Activated gamma-delta T cell treated with anti-CD3 and anti-CD28 coated beads, Interleukin-2, amount 50 U/mL, for 16 hours (primary cell): ENCODE data around the gene NRP1.

Experiments
- DNase-seq: peaks from one replicate; pipeline ENCODE4 v3.0.0-alpha.2; 2020; ENCODE audit warnings: low read depth

NRP1 gene

GRCh38 chr10:33290321-33291052 is 44.0 kb downstream of the NRP1 start:
- DNase-seq: no peak

GRCh38 chr10:33289776-33290175 is 44.7 kb downstream of the NRP1 start:
- DNase-seq: no peak

GRCh38 chr10:33288127-33288526 is 46.3 kb downstream of the NRP1 start:
- no peak for DNase-seq

GRCh38 chr10:33287112-33287511 is 47.4 kb downstream of the NRP1 start:
- DNase-seq: no peak

GRCh38 chr10:33286157-33286934 is 48.1 kb downstream of the NRP1 start:
- DNase-seq: no peak

- no peak for DNase-seq
Measured at GRCh38 chr10:33284945-33285344, 49.5 kb downstream of the NRP1 start.

GRCh38 chr10:33279811-33280602 is 54.5 kb downstream of the NRP1 start:
- DNase-seq: no peak

GRCh38 chr10:33279276-33279675 is 55.2 kb downstream of the NRP1 start:
- no peak for DNase-seq

- no peak for DNase-seq
Measured at GRCh38 chr10:33278198-33278597, 56.3 kb downstream of the NRP1 start.

- DNase-seq: no peak
Measured at GRCh38 chr10:33277135-33277536, 57.3 kb downstream of the NRP1 start.

GRCh38 chr10:33276282-33276923 is 58.1 kb downstream of the NRP1 start:
- DNase-seq: no peak

- no peak for DNase-seq
Measured at GRCh38 chr10:33274096-33274785, 60.2 kb downstream of the NRP1 start.

- DNase-seq: no peak
Measured at GRCh38 chr10:33273295-33274002, 61.0 kb downstream of the NRP1 start.

- DNase-seq: no peak
Measured at GRCh38 chr10:33272635-33273034, 61.8 kb downstream of the NRP1 start.

- no peak for DNase-seq
Measured at GRCh38 chr10:33271969-33272583, 62.4 kb downstream of the NRP1 start.

GRCh38 chr10:33270971-33271370 is 63.5 kb downstream of the NRP1 start:
- DNase-seq: no peak

- no peak for DNase-seq
Measured at GRCh38 chr10:33267708-33268107, 66.8 kb downstream of the NRP1 start.

GRCh38 chr10:33265621-33266020 is 68.8 kb downstream of the NRP1 start:
- DNase-seq: no peak

GRCh38 chr10:33263453-33263852 is 71.0 kb downstream of the NRP1 start:
- no peak for DNase-seq

- DNase-seq: no peak
Measured at GRCh38 chr10:33262871-33263270, 71.6 kb downstream of the NRP1 start.
